ENCODE data around the gene CCDC201. TPM values are rescaled to one million over a fixed set of nuclear protein-coding genes. Genes with fewer than 3 reads are reported as not detected.
"Not testable (repeated sequence)": the region's sequence is repeated elsewhere in the genome, so short reads cannot be mapped to it uniquely, and the experiment has no call there.

The CCDC201 gene
- total and polyA plus RNA-seq, 2 of the 4 experiments (the other 2 are of a cell fraction), result not detected

DNA sequence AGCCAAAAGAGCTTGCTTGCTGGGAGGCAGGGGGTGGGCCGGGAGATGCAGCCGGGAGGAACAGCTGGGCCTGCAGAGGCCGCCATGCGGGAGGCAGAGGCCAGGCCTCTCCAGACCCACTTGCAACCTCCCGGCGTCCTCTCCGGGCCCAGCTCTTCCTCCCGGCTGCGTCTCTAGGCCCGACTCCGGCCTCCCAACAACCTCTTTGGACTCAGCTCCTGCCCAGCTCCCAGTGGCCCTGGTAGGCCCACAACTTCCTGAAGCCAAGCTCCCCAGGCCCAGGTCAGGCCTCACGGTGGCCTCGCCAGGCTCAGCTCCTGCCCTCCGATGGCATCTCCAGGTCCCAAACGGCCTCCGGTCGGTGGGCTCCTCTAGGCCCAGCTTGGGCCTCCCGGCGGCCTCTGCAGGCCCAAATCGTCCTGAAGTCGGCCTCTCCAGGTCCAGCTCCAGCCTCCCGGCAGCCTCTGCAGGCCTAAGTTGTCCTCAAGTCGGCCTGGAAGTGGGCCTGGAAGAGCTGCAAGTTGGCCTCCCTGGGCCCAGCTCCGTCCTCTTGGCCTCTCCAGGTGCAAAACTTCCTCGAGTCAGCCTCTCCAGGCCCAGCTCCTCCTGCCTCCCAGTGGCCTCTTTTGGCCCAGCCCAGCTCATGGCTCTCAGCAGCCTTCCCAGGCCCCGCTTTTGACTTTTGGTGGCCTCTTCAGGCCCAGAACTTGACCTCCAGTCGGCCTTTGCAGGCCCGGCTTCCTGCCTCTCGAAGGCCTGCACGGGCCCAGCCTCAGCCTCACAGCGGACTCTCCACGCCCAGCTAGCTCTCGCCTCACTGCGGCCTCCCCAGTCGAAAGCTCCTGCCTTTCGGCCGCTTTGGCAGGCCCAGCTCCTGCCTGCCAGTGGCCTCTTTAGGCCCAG is 58.4 kb downstream of the CCDC201 start:
- H2BK120ac ChIP-seq (ENCODE audit: low read depth, low read length); H3K56ac ChIP-seq (ENCODE audit: extremely low read depth, insufficient read depth, low read length); H3K4me3 ChIP-seq (ENCODE audit: insufficient read depth, low read depth, low read length); H3K9me3 ChIP-seq (ENCODE audit: control insufficient read depth, insufficient read depth, low read length); H4K5ac ChIP-seq (ENCODE audit: low read depth, low read length); H3K14ac ChIP-seq (replicated peaks; ENCODE audit: low read depth, low read length); dilution Hi-C loops (cut with HindIII; ENCODE audit: low sequenced_read_pairs, unreplicated experiment); H4K20me1 ChIP-seq (ENCODE audit: insufficient read depth, low read length); H4K91ac ChIP-seq (ENCODE audit: insufficient read depth, low read depth, low read length); DNase-seq; CTCF ChIA-PET; H3K23ac ChIP-seq (ENCODE audit: low read depth, low read length); intact Hi-C loops (cut with micrococcal nuclease); H3K9me1 ChIP-seq (ENCODE audit: insufficient read depth, low read length); H2BK5ac ChIP-seq (ENCODE audit: low read depth, low read length, poor library complexity, severe bottlenecking); H2AK5ac ChIP-seq (ENCODE audit: low read depth, low read length); H2BK15ac ChIP-seq (ENCODE audit: low read depth, low read length); H3K4ac ChIP-seq (ENCODE audit: low read depth, low read length); in situ Hi-C loops (cut with MboI; ENCODE audit: low sequenced_read_pairs); H3K9ac ChIP-seq (ENCODE audit: low read depth, low read length); ATAC-seq (ENCODE audit: low read depth); H2AK9ac ChIP-seq (replicated peaks; ENCODE audit: low read depth, low read length, poor library complexity); BruUV-seq (replicated peaks); H3K27me3 ChIP-seq (ENCODE audit: control insufficient read depth, insufficient read depth, low read length); H4K8ac ChIP-seq (ENCODE audit: low read depth in 2 of 2, low read length in 2 of 2); H3K79me1 ChIP-seq (ENCODE audit: low read depth in 1 of 2, low read length in 2 of 2); POLR2A ChIA-PET (ENCODE audit: unreplicated experiment); H2AFZ ChIP-seq (replicated peaks; ENCODE audit: low read length, poor library complexity); H2BK20ac ChIP-seq (ENCODE audit: low read depth, low read length); H3K36me3 ChIP-seq (ENCODE audit: control insufficient read depth, insufficient read depth, low read length); H3K4me1 ChIP-seq (ENCODE audit: control insufficient read depth, insufficient read depth, low read length); H3K18ac ChIP-seq (ENCODE audit: low read depth, low read length); H3K27ac ChIP-seq (ENCODE audit: insufficient read depth, low read length); H3K4me2 ChIP-seq (ENCODE audit: low read depth, low read length): not testable (repeated sequence)
- 93% methylated on average over 10 of the region's 37 CpGs; no CpG with 5 or more reads in 1 of the 2 experiments for WGBS, 2 experiments (ENCODE audit: extremely low coverage in 2 of 2, insufficient read length in 1 of 2)

DNA sequence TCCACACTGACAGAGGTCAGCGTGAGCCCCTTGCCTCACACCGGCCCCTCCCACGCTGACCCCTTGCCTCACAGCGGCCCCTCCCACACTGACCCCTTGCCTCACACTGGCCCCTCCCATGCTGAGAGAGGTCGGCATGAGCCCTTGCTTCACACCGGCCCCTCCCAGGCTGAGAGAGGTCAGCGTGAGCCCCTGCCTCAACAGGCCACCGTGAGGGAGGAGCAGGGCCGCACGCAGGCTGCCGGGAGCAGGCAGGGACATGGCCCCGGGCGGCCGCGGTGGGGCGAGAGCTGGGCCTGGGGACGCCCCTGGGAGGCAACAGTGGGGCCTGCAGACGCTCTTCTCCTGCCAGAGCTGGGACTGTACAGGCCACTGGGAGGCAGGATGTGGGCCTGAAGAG is 59.1 kb downstream of the CCDC201 start:
- H3K79me1 ChIP-seq (ENCODE audit: low read depth in 1 of 2, low read length in 2 of 2); H3K4me3 ChIP-seq (ENCODE audit: insufficient read depth, low read depth, low read length); H3K14ac ChIP-seq (replicated peaks; ENCODE audit: low read depth, low read length); dilution Hi-C loops (cut with HindIII; ENCODE audit: low sequenced_read_pairs, unreplicated experiment); POLR2A ChIA-PET (ENCODE audit: unreplicated experiment); H2BK120ac ChIP-seq (ENCODE audit: low read depth, low read length); H2BK5ac ChIP-seq (ENCODE audit: low read depth, low read length, poor library complexity, severe bottlenecking); H3K9ac ChIP-seq (ENCODE audit: low read depth, low read length); H3K9me1 ChIP-seq (ENCODE audit: insufficient read depth, low read length); in situ Hi-C loops (cut with MboI; ENCODE audit: low sequenced_read_pairs); ATAC-seq (ENCODE audit: low read depth); H3K4me1 ChIP-seq (ENCODE audit: control insufficient read depth, insufficient read depth, low read length); DNase-seq; H2AK9ac ChIP-seq (replicated peaks; ENCODE audit: low read depth, low read length, poor library complexity); H4K5ac ChIP-seq (ENCODE audit: low read depth, low read length); H4K20me1 ChIP-seq (ENCODE audit: insufficient read depth, low read length); intact Hi-C loops (cut with micrococcal nuclease); H3K27me3 ChIP-seq (ENCODE audit: control insufficient read depth, insufficient read depth, low read length); H3K27ac ChIP-seq (ENCODE audit: insufficient read depth, low read length); H2AFZ ChIP-seq (replicated peaks; ENCODE audit: low read length, poor library complexity); H2AK5ac ChIP-seq (ENCODE audit: low read depth, low read length); H2BK15ac ChIP-seq (ENCODE audit: low read depth, low read length); H3K36me3 ChIP-seq (ENCODE audit: control insufficient read depth, insufficient read depth, low read length); H3K4me2 ChIP-seq (ENCODE audit: low read depth, low read length); H3K4ac ChIP-seq (ENCODE audit: low read depth, low read length); CTCF ChIA-PET; H4K8ac ChIP-seq (ENCODE audit: low read depth in 2 of 2, low read length in 2 of 2); H4K91ac ChIP-seq (ENCODE audit: insufficient read depth, low read depth, low read length); H3K56ac ChIP-seq (ENCODE audit: extremely low read depth, insufficient read depth, low read length); H3K9me3 ChIP-seq (ENCODE audit: control insufficient read depth, insufficient read depth, low read length); H3K23ac ChIP-seq (ENCODE audit: low read depth, low read length); BruUV-seq (replicated peaks); H3K18ac ChIP-seq (ENCODE audit: low read depth, low read length); H2BK20ac ChIP-seq (ENCODE audit: low read depth, low read length): not testable (repeated sequence)
- WGBS, 2 experiments (ENCODE audit: extremely low coverage in 2 of 2, insufficient read length in 1 of 2), result 94% methylated on average over 11 of the region's 18 CpGs; no CpG with 5 or more reads in 1 of the 2 experiments

All from IMR-90 (cell line).